Lower leg skin (tissue), 3 donors: ENCODE measurements around the gene ARHGAP28.

Source experiments
- CTCF ChIP-seq, 3 donors: fragments of 450-650 bp; IDR thresholded peaks; one replicate each; pipeline ENCODE4 v1.5.1; 2016; ENCODE audit warnings: antibody characterized with exemption in 3 of 3, mild to moderate bottlenecking in 3 of 3, moderate library complexity in 2 of 3
- POLR2A ChIP-seq, 2 donors: fragments of 450-650 bp; IDR thresholded peaks; one replicate each; pipeline ENCODE4 v1.6.1; 2016 to 2017; ENCODE audit warnings: antibody characterized with exemption in 2 of 2, mild to moderate bottlenecking in 1 of 2, moderate library complexity in 1 of 2

- TF ChIP-seq CTCF (IDR thresholded peaks at IDR 0.05) (no peak), POLR2A (IDR thresholded peaks at IDR 0.05) (no peak)
Observed at GRCh38 chr18:6959110-6959509, 229.6 kb downstream of the ARHGAP28 start.
